ES-I3 (cell line): Measurements from ENCODE around the gene PHLDB2.

Experiments used
- H3K36me3 ChIP-seq: 2 replicates; pipeline ENCODE4 v1.6.1; 2013; ENCODE audit warnings: mild to moderate bottlenecking, low read length, control low read depth, moderate library complexity; ENCODE audit not compliant: insufficient read depth
- H3K4me1 ChIP-seq: 2 replicates; pipeline ENCODE4 v1.6.1; 2013; ENCODE audit warnings: mild to moderate bottlenecking, control low read depth, low read length; ENCODE audit not compliant: insufficient read depth
- H3K9ac ChIP-seq: 2 replicates; pipeline ENCODE4 v1.6.1; 2013; ENCODE audit warnings: low read depth, mild to moderate bottlenecking, low read length, moderate library complexity
- H3K9me3 ChIP-seq: 2 replicates; pipeline ENCODE4 v1.6.1; 2013; ENCODE audit warnings: mild to moderate bottlenecking, low read length, moderate library complexity; ENCODE audit not compliant: control insufficient read depth, insufficient read depth

Gene PHLDB2

DNA sequence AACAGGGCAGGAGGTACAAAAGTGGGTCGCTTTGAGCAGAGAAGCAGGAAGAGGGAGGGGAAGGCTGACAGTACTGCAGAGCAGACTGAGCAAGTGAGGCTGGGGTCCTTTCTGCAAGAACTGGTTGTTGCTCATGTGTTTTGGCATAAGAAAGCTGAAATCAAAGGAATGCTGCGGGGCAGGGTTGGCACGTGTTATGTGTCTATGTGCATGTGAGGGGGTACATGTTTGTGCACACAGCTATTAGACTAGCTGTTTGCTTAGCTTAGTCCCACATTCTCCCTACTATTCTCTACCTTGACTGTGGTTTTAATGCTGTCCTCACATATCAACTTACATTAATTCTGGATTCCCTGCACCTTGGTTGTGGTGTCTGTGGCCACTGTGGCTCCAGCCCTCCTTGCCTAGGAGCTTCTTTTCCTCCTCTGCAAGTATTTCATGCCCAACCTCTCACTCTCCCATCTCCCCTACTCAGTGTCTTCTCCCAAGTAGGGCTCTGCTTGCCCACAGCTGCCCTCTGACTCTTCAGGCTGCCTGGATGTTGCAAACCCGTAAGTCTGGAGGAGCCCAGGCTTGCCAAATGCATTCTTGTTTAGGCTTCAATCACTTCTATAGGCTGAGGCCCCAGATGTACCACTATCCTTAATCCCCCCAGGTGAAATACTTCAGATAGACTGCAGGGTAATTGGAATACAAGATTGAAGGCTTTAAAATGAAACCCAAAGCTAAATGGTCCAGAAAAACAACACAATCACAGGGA, 144.4 kb downstream of the PHLDB2 start:
- H3K4me1 ChIP-seq = peaks cover 17% of the 10 kb centered on the region
- H3K9me3 ChIP-seq = no peaks in the 10 kb centered on the region
- H3K9ac ChIP-seq = no peak overlapping the region
- H3K36me3 ChIP-seq = no peaks in the 10 kb centered on the region

GRCh38 chr3:112004187-112004586, 145.1 kb downstream of the PHLDB2 start:
- Histone ChIP-seq H3K4me1 (peaks cover 17% of the 10 kb centered on the region), H3K9me3 (no peaks in the 10 kb centered on the region), H3K36me3 (no peaks in the 10 kb centered on the region), H3K9ac (no peak overlapping the region)

DNA sequence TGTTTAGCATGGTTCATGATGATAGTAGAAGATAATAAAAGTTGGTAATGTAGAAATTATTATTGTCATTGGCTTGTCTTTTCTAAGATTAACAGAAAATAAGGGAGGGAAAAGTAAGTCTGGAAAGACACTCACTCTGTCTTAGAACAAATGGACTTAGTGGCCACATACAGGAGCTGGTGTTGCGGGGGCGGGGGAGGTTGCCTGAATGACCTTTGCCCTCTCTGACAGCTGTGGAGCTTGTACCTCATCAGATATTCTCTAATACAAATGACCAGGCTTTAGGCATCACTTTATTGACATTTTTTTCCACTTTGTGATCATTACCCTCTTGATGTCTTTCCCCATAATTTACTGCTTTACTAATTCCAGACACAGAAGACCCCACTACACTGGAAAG, 145.6 kb downstream of the PHLDB2 start:
- no peaks in the 10 kb centered on the region for H3K9me3 ChIP-seq
- H3K36me3 ChIP-seq = no peaks in the 10 kb centered on the region
- H3K4me1 ChIP-seq = peaks cover 17% of the 10 kb centered on the region
- H3K9ac ChIP-seq = no peak overlapping the region

GRCh38 chr3:112005091-112005672, 146.1 kb downstream of the PHLDB2 start:
- no peaks in the 10 kb centered on the region for H3K36me3 ChIP-seq
- H3K4me1 ChIP-seq = peaks cover 17% of the 10 kb centered on the region
- H3K9ac ChIP-seq = no peak overlapping the region
- no peaks in the 10 kb centered on the region for H3K9me3 ChIP-seq

GRCh38 chr3:112007633-112008032, 148.6 kb downstream of the PHLDB2 start:
- Histone ChIP-seq H3K9me3 (no peaks in the 10 kb centered on the region), H3K9ac (no peak overlapping the region), H3K4me1 (no peaks in the 10 kb centered on the region)

GRCh38 chr3:112009670-112010069, 150.6 kb downstream of the PHLDB2 start:
- H3K9ac ChIP-seq = no peak overlapping the region
- no peaks in the 10 kb centered on the region for H3K4me1 ChIP-seq
- no peaks in the 10 kb centered on the region for H3K36me3 ChIP-seq
- H3K9me3 ChIP-seq = no peaks in the 10 kb centered on the region

More at GRCh38 chr3:112007633-112008032, 148.6 kb downstream of the PHLDB2 start:
- H3K36me3 ChIP-seq = no peaks in the 10 kb centered on the region

GRCh38 chr3:112010636-112011035, 151.6 kb downstream of the PHLDB2 start:
- Histone ChIP-seq H3K9me3 (no peaks in the 10 kb centered on the region), H3K9ac (no peak overlapping the region), H3K36me3 (no peaks in the 10 kb centered on the region), H3K4me1 (no peaks in the 10 kb centered on the region)

DNA sequence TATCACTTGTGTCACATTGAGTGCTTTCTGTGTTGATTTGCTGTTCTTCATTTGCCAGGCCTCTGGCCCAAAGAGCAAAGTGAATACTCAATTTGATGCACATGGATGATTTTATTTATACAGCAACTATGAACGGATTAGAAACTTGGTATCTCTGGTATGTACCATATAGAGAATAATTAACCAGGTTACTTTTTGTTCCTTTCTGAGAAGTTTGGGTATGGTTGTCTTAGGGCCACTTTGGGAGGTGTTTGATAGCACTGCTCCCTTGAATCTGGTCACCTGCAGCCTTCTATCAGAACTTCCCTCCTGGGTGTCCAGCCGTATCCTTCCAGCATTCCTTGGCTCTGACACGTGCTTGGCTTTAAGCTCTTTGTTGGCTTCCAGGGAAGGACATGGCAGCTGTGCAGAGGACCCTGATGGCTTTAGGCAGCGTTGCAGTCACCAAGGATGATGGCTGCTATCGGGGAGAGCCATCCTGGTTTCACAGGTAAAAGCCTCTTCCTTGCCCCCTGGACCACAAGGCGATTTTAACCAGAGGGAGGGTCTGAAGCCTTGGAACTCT, 152.4 kb downstream of the PHLDB2 start:
- Histone ChIP-seq H3K9me3 (no peaks in the 10 kb centered on the region), H3K4me1 (no peaks in the 10 kb centered on the region), H3K36me3 (no peaks in the 10 kb centered on the region), H3K9ac (no peak overlapping the region)

DNA sequence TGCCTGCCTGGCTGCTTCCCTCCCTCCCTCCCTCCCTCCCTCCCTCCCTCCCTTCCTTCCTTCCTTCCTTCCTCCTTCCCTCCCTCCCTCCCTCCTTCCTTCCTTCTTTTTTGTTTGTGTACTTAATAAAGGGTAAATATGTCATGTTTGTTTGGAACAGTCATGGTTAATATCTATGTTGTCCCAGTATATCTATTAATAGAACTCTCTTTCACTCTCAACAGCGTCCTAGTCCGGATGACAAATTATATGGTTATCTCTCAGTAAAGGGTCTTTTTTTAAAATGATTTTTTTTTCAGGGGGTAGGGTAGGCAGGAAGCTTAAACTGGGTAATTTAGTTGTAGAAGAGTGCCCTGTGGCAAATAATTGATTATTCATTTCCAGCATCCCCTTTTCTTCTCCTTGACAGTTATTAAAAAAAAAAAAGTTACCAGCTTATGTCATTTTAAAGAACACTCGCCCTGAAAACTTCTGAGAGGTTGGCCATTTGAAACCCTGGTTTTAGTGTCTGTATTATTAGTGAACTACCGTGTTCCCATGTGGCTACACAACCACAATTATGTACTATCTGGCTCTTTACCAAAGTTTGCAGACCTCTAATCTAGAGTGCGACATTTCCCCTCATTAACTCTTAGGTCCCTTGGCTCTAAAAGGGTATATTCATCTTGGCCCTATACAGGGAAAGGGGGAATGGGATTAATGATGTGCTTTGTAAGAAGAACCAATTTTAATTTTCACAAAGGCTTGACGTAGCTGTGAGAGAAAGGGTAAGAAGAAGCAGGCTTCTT, 153.3 kb downstream of the PHLDB2 start:
- no peaks in the 10 kb centered on the region for H3K4me1 ChIP-seq
- no peaks in the 10 kb centered on the region for H3K36me3 ChIP-seq
- no peak overlapping the region for H3K9ac ChIP-seq
- H3K9me3 ChIP-seq = no peaks in the 10 kb centered on the region

DNA sequence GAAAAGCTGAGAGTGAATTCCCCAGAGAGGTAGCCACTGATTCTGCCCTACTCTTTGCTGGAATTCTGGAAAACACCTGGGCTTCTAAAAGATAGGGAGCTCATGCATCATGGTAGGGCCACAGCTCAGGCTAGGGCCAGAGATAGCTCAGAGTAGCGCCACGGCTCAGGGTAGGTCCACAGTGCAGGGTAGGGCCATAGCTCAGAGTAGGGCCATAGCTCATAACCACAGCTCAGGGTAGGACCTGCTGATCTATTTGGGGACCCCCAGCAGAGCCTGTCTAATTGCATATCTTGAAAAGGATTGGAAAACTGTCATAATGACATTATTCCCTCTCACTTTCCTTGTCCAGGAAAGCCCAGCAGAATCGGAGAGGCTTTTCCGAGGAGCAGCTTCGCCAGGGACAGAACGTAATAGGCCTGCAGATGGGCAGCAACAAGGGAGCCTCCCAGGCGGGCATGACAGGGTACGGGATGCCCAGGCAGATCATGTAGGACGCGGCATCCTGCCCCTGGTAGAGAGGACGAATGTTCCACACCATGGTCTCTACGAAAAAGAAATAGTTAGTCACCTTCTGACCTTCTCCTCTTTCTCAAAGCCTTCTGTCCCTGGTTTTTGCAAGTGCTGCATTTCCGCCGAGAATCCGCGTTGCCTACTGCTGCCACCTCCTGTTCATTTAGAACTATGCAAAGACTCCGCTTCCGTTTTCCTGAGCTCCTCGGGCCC, 154.2 kb downstream of the PHLDB2 start:
- Histone ChIP-seq H3K36me3 (no peaks in the 10 kb centered on the region), H3K4me1 (no peaks in the 10 kb centered on the region), H3K9ac (no peak overlapping the region), H3K9me3 (no peaks in the 10 kb centered on the region)

- H3K36me3 ChIP-seq = no peaks in the 10 kb centered on the region
- H3K9me3 ChIP-seq = no peaks in the 10 kb centered on the region
- H3K9ac ChIP-seq = no peak overlapping the region
- H3K4me1 ChIP-seq = no peaks in the 10 kb centered on the region
These were observed 154.7 kb downstream of the PHLDB2 start for GRCh38 chr3:112013784-112014143.

- H3K9me3 ChIP-seq = no peaks in the 10 kb centered on the region; the same call in 1 of the 2 replicates
- H3K36me3 ChIP-seq = no peaks in the 10 kb centered on the region
These were observed 158.0 kb downstream of the PHLDB2 start for GRCh38 chr3:112017091-112017490.

DNA sequence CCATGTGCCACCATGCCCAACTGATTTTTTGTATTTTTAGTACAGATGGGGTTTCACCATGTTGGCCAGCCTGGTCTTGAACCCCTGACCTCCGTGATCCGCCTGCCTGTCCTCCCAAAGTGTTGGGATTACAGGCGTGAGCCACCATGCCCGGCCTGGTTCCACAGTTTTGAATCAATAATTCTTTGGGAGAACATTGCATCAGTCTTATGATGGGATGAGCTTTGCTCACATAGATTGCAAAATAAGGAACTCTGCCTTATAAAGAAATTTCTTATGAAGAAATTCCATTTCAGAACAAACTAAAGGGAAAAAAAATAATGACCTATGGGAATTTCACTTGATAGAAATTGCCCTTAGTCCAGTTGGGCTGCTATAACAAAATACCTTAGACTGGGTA, 159.6 kb downstream of the PHLDB2 start:
- Histone ChIP-seq H3K9me3 (peaks cover 5% of the 10 kb centered on the region; the same call in 1 of the 2 replicates), H3K36me3 (no peaks in the 10 kb centered on the region), H3K9ac (no peak overlapping the region), H3K4me1 (no peaks in the 10 kb centered on the region)

More at GRCh38 chr3:112017091-112017490, 158.0 kb downstream of the PHLDB2 start:
- H3K4me1 ChIP-seq = no peaks in the 10 kb centered on the region
- no peak overlapping the region for H3K9ac ChIP-seq

GRCh38 chr3:112019716-112020115, 160.7 kb downstream of the PHLDB2 start:
- H3K9me3 ChIP-seq = peaks cover 5% of the 10 kb centered on the region; the same call in 1 of the 2 replicates
- H3K9ac ChIP-seq = no peak overlapping the region
- no peaks in the 10 kb centered on the region for H3K4me1 ChIP-seq
- no peaks in the 10 kb centered on the region for H3K36me3 ChIP-seq
